ENCODE measurements around the gene GRIN2A.

GRIN2A gene

DNA sequence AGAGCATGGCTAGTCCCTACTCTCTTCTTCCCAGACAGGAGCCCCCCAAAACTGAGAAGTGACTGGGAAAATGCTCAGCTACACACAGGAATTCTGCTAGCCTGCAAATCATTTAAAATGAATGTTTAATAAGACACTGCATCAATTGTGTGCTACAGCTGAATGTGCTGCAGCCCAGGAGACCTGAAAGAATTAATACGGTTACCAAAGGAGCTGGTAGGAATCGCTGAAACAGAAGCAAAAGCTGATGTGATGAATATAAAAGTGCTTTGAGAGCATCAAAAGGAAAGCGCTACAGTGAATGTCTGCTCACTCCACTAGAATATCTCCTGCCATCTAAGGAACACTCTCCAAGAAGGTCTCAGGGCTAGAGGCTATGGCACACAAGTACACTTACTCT is 3.7 kb downstream of the GRIN2A start:
- peaks cover 17% of the 10 kb centered on the region for H3K4me1 ChIP-seq (ENCODE audit: control insufficient read depth, insufficient read depth, low read depth, low read length)
- no peak overlapping the region for H4K91ac ChIP-seq (ENCODE audit: low read length)
- no peak overlapping the region for H3K14ac ChIP-seq (ENCODE audit: low read length in 2 of 2)
- peaks cover 0 to 6% of the 10 kb centered on the region in 2 experiments for H3K36me3 ChIP-seq (ENCODE audit: control insufficient read depth in 1 of 2, insufficient read depth in 2 of 2, low read depth in 1 of 2, low read length in 2 of 2)
- no peak overlapping the region for H3K18ac ChIP-seq (ENCODE audit: low read depth in 1 of 2, low read length in 2 of 2)
- no peak overlapping the region for H2BK5ac ChIP-seq (ENCODE audit: low read depth, low read length, poor library complexity, severe bottlenecking)
- no peak overlapping the region for H3K4me2 ChIP-seq (ENCODE audit: low read length, poor library complexity, severe bottlenecking)
- H3K4ac ChIP-seq (ENCODE audit: low read depth in 1 of 2, low read length in 2 of 2) = no peak overlapping the region
- no peak overlapping the region for H4K8ac ChIP-seq (ENCODE audit: low read length)
- H2BK120ac ChIP-seq (ENCODE audit: low read depth, low read length) = no peak overlapping the region
- no peak overlapping the region for H2BK15ac ChIP-seq (ENCODE audit: low read depth, poor library complexity, severe bottlenecking)
- no peak overlapping the region for H2AFZ ChIP-seq (ENCODE audit: low read depth, low read length)
- H3K9ac ChIP-seq (ENCODE audit: low read length) = no peak overlapping the region
- H3K27me3 ChIP-seq (ENCODE audit: control insufficient read depth in 1 of 2, insufficient read depth in 1 of 2, low read length in 2 of 2) = peaks cover 12 to 32% of the 10 kb centered on the region in 2 experiments
- H3K23ac ChIP-seq (ENCODE audit: low read length in 2 of 2) = no peak overlapping the region
- no peak overlapping the region for H3K4me3 ChIP-seq (ENCODE audit: insufficient read depth in 1 of 2, low read depth in 1 of 2, low read length in 2 of 2)
- H3K27ac ChIP-seq (ENCODE audit: low read length, poor library complexity, severe bottlenecking) = no peak overlapping the region
- no peak for DNase-seq
- H2AK5ac ChIP-seq (ENCODE audit: low read length, severe bottlenecking) = no peak overlapping the region
- no peaks in the 10 kb centered on the region for H3K9me3 ChIP-seq (ENCODE audit: control insufficient read depth, low read length)
- no peaks in the 10 kb centered on the region for H3K79me1 ChIP-seq (replicated peaks; ENCODE audit: low read length, poor library complexity, severe bottlenecking)
- WGBS = 94% methylated on average over 3 of the region's 3 CpGs
- no peak overlapping the region for H2BK12ac ChIP-seq (ENCODE audit: low read length in 2 of 2)

DNA sequence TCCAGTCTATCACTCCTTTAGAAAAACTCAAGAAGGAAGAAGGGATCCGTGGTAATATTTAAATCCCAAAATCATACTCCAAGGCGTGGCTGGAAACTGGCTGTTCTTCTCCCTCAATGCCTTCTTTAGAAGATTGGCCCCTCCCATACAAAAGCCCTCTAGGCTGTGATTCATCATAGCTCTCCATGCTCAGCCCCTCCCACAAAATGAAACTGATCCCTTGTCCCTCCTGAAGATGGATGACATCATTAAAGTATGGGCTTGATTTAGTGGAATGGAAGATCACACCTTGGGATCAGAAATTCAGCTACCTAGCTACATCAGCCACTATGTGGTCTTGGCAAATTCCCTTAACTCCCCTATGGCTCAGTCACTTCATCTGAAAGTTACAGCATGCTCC is 4.1 kb downstream of the GRIN2A start:
- no peak overlapping the region for H2BK15ac ChIP-seq (ENCODE audit: low read depth, poor library complexity, severe bottlenecking)

DNA sequence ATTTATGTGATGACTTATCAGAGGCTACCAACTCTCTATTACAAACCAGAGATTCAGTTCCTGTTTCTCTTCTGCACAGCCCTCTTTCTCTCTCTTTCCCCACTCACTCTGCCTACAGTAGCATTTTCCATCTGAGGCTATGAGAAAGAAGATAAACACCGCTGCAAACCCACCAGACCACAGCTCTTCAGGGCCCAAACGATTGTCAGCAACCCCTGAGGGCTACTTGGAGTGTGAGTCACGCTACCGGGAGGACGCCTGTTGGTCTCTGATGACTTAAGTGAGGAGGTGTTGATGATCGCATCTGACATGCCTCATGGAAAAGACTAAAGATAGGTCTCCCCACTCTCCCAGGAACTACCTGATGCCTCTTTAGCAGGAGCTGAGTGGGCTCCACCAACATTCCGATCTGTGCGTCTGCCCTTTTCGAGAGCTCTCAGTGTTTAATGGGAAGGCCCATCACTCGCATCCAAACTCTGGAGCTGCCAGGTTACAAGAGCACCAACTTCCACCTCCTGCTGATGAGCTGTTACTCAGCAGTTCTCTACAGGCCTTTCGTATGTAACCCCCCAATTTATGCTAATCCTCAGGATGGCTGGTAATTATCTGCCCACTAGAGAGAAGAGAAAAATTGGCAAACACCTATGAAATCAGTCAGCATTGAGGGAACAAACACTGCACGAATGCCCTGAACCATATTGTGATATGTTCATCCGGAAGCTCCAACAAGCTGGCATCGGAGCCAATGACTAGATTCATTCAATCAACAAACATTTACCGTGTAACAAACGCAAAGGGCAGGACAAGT is 9.2 kb downstream of the GRIN2A start:
- H4K8ac ChIP-seq (ENCODE audit: low read length) = no peak overlapping the region
- no peak overlapping the region for H3K18ac ChIP-seq (ENCODE audit: low read depth in 1 of 2, low read length in 2 of 2)
- H4K91ac ChIP-seq (ENCODE audit: low read length) = no peak overlapping the region
- no peak overlapping the region for H3K27ac ChIP-seq (ENCODE audit: low read length, poor library complexity, severe bottlenecking)
- no peak overlapping the region for H2BK15ac ChIP-seq (ENCODE audit: low read depth, poor library complexity, severe bottlenecking)
- no peak overlapping the region for H2BK12ac ChIP-seq (ENCODE audit: low read length in 2 of 2)
- H3K27me3 ChIP-seq (ENCODE audit: control insufficient read depth in 1 of 2, insufficient read depth in 1 of 2, low read length in 2 of 2) = no peaks in the 10 kb centered on the region
- H3K4me1 ChIP-seq (ENCODE audit: control insufficient read depth, insufficient read depth, low read depth, low read length) = no peaks in the 10 kb centered on the region
- 60% methylated on average over 15 of the region's 16 CpGs for WGBS
- no peak overlapping the region for H2AFZ ChIP-seq (ENCODE audit: low read depth, low read length)
- no peak overlapping the region for H2BK120ac ChIP-seq (ENCODE audit: low read depth, low read length)
- no peak overlapping the region for H3K4me2 ChIP-seq (ENCODE audit: low read length, poor library complexity, severe bottlenecking)
- no peaks in the 10 kb centered on the region for H3K36me3 ChIP-seq (ENCODE audit: control insufficient read depth in 1 of 2, insufficient read depth in 2 of 2, low read depth in 1 of 2, low read length in 2 of 2)
- DNase-seq = peak; percentile 61
- H2BK5ac ChIP-seq (ENCODE audit: low read depth, low read length, poor library complexity, severe bottlenecking) = no peak overlapping the region
- no peak overlapping the region for H2AK5ac ChIP-seq (ENCODE audit: low read length, severe bottlenecking)
- H3K9ac ChIP-seq (ENCODE audit: low read length) = no peak overlapping the region
- no peaks in the 10 kb centered on the region for H3K79me1 ChIP-seq (replicated peaks; ENCODE audit: low read length, poor library complexity, severe bottlenecking)
- H3K9me3 ChIP-seq (ENCODE audit: control insufficient read depth, low read length) = no peaks in the 10 kb centered on the region
- no peak overlapping the region for H3K14ac ChIP-seq (ENCODE audit: low read length in 2 of 2)
- no peak overlapping the region for H3K23ac ChIP-seq (ENCODE audit: low read length in 2 of 2)
- no peak overlapping the region for H3K4me3 ChIP-seq (ENCODE audit: insufficient read depth in 1 of 2, low read depth in 1 of 2, low read length in 2 of 2)
- no peak overlapping the region for H3K4ac ChIP-seq (ENCODE audit: low read depth in 1 of 2, low read length in 2 of 2)

More for the DNA sequence above, 4.1 kb downstream of the GRIN2A start:
- no peaks in the 10 kb centered on the region for H3K9me3 ChIP-seq (ENCODE audit: control insufficient read depth, low read length)
- 87% methylated on average over 2 of the region's 2 CpGs for WGBS
- no peak overlapping the region for H3K4me2 ChIP-seq (ENCODE audit: low read length, poor library complexity, severe bottlenecking)
- H2AFZ ChIP-seq (ENCODE audit: low read depth, low read length) = no peak overlapping the region
- H3K4me3 ChIP-seq (ENCODE audit: insufficient read depth in 1 of 2, low read depth in 1 of 2, low read length in 2 of 2) = no peak overlapping the region
- H3K14ac ChIP-seq (ENCODE audit: low read length in 2 of 2) = no peak overlapping the region
- H2BK120ac ChIP-seq (ENCODE audit: low read depth, low read length) = no peak overlapping the region
- no peak overlapping the region for H2AK5ac ChIP-seq (ENCODE audit: low read length, severe bottlenecking)
- peaks cover 15% of the 10 kb centered on the region for H3K4me1 ChIP-seq (ENCODE audit: control insufficient read depth, insufficient read depth, low read depth, low read length)
- H3K36me3 ChIP-seq (ENCODE audit: control insufficient read depth in 1 of 2, insufficient read depth in 2 of 2, low read depth in 1 of 2, low read length in 2 of 2) = peaks cover 0 to 6% of the 10 kb centered on the region in 2 experiments
- H2BK12ac ChIP-seq (ENCODE audit: low read length in 2 of 2) = no peak overlapping the region
- H4K8ac ChIP-seq (ENCODE audit: low read length) = no peak overlapping the region
- H3K9ac ChIP-seq (ENCODE audit: low read length) = no peak overlapping the region
- no peak overlapping the region for H2BK5ac ChIP-seq (ENCODE audit: low read depth, low read length, poor library complexity, severe bottlenecking)
- H3K27me3 ChIP-seq (ENCODE audit: control insufficient read depth in 1 of 2, insufficient read depth in 1 of 2, low read length in 2 of 2) = peaks cover 11 to 28% of the 10 kb centered on the region in 2 experiments
- H4K91ac ChIP-seq (ENCODE audit: low read length) = no peak overlapping the region
- DNase-seq = no peak
- H3K4ac ChIP-seq (ENCODE audit: low read depth in 1 of 2, low read length in 2 of 2) = no peak overlapping the region
- no peak overlapping the region for H3K27ac ChIP-seq (ENCODE audit: low read length, poor library complexity, severe bottlenecking)
- no peaks in the 10 kb centered on the region for H3K79me1 ChIP-seq (replicated peaks; ENCODE audit: low read length, poor library complexity, severe bottlenecking)
- H3K18ac ChIP-seq (ENCODE audit: low read depth in 1 of 2, low read length in 2 of 2) = no peak overlapping the region
- H3K23ac ChIP-seq (ENCODE audit: low read length in 2 of 2) = no peak overlapping the region

DNA sequence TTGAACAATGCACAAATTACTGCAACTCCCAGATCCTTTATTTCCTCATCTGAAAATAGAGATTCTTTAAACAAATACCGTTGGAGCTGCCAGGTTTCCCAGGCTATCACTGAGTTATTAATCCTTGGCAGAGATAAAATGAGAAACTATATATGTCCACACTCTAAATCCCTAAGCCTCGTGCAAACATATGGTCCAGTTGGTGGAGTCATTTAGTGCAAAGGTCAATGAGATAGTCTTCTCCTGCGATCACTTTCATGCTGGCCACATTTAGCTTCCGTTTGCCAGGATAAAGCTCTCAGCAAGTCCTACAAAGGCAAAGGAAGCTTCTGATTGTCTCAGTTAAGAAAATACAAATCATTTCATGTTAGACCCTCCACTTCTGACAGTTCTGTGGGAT is 11.0 kb downstream of the GRIN2A start:
- Histone ChIP-seq H3K79me1 (replicated peaks; ENCODE audit: low read length, poor library complexity, severe bottlenecking) (no peaks in the 10 kb centered on the region), H3K9me3 (ENCODE audit: control insufficient read depth, low read length) (no peaks in the 10 kb centered on the region), H3K18ac (ENCODE audit: low read depth in 1 of 2, low read length in 2 of 2) (no peak overlapping the region), H2BK12ac (ENCODE audit: low read length in 2 of 2) (no peak overlapping the region), H3K4me1 (ENCODE audit: control insufficient read depth, insufficient read depth, low read depth, low read length) (no peaks in the 10 kb centered on the region), H3K27me3 (ENCODE audit: control insufficient read depth in 1 of 2, insufficient read depth in 1 of 2, low read length in 2 of 2) (no peaks in the 10 kb centered on the region), H4K8ac (ENCODE audit: low read length) (no peak overlapping the region), H2AFZ (ENCODE audit: low read depth, low read length) (no peak overlapping the region), H3K9ac (ENCODE audit: low read length) (no peak overlapping the region), H2BK5ac (ENCODE audit: low read depth, low read length, poor library complexity, severe bottlenecking) (no peak overlapping the region), H3K23ac (ENCODE audit: low read length in 2 of 2) (no peak overlapping the region), H4K91ac (ENCODE audit: low read length) (no peak overlapping the region), H2AK5ac (ENCODE audit: low read length, severe bottlenecking) (no peak overlapping the region), H2BK15ac (ENCODE audit: low read depth, poor library complexity, severe bottlenecking) (no peak overlapping the region), H3K14ac (ENCODE audit: low read length in 2 of 2) (no peak overlapping the region), H3K4me3 (ENCODE audit: insufficient read depth in 1 of 2, low read depth in 1 of 2, low read length in 2 of 2) (no peak overlapping the region), H2BK120ac (ENCODE audit: low read depth, low read length) (no peak overlapping the region), H3K36me3 (ENCODE audit: control insufficient read depth in 1 of 2, insufficient read depth in 2 of 2, low read depth in 1 of 2, low read length in 2 of 2) (no peaks in the 10 kb centered on the region), H3K4ac (ENCODE audit: low read depth in 1 of 2, low read length in 2 of 2) (no peak overlapping the region), H3K4me2 (ENCODE audit: low read length, poor library complexity, severe bottlenecking) (no peak overlapping the region), H3K27ac (ENCODE audit: low read length, poor library complexity, severe bottlenecking) (no peak overlapping the region)
- no peak for DNase-seq
- WGBS = 63% methylated on average over 3 of the region's 4 CpGs
